Mesendoderm (in vitro differentiated cells): ENCODE measurements around the gene GPR155.

Experiments
- DNase-seq: peaks from one replicate; pipeline ENCODE4 v3.0.0; 2013
- H2AK5ac ChIP-seq: 2 replicates; pipeline ENCODE4 v1.6.1; 2013; ENCODE audit warnings: low read length, inconsistent platforms
- H2BK120ac ChIP-seq: 2 replicates; pipeline ENCODE4 v1.6.1; 2013; ENCODE audit warnings: low read depth, mild to moderate bottlenecking, low read length, moderate library complexity, mixed read lengths
- H2BK15ac ChIP-seq: replicated peaks from 2 replicates; pipeline ENCODE4 v1.6.1; 2013; ENCODE audit warnings: low read depth, mild to moderate bottlenecking, moderate library complexity
- H2BK5ac ChIP-seq: 2 replicates; pipeline ENCODE4 v1.6.1; 2013; ENCODE audit warnings: low read length, inconsistent platforms
- H3K18ac ChIP-seq: 2 replicates; pipeline ENCODE4 v1.6.1; 2013; ENCODE audit warnings: mild to moderate bottlenecking, low read length, mixed read lengths
- H3K23ac ChIP-seq: one replicate; pipeline ENCODE4 v1.6.1; 2013; ENCODE audit warnings: low read length
- H3K27ac ChIP-seq: 2 replicates; pipeline ENCODE4 v1.5.1; 2013; ENCODE audit warnings: low read depth, mild to moderate bottlenecking, inconsistent platforms, low read length, moderate library complexity
- H3K27me3 ChIP-seq: 2 replicates; pipeline ENCODE4 v1.6.1; 2013; ENCODE audit warnings: low read length, control low read depth, mild to moderate bottlenecking, inconsistent platforms; ENCODE audit not compliant: insufficient read depth, poor library complexity
- H3K36me3 ChIP-seq: 2 replicates; pipeline ENCODE4 v1.6.1; 2013; ENCODE audit warnings: low read length, inconsistent platforms; ENCODE audit not compliant: control insufficient read depth, insufficient read depth
- H3K4ac ChIP-seq: one replicate; pipeline ENCODE4 v1.6.1; 2013; ENCODE audit warnings: low read depth, mild to moderate bottlenecking, low read length, moderate library complexity
- H3K4me1 ChIP-seq: 2 replicates; pipeline ENCODE4 v1.6.1; 2013; ENCODE audit warnings: low read depth, low read length, inconsistent platforms; ENCODE audit not compliant: control insufficient read depth
- H3K4me2 ChIP-seq: 2 replicates; pipeline ENCODE4 v1.6.1; 2013; ENCODE audit warnings: low read length
- H3K4me3 ChIP-seq: 2 replicates; pipeline ENCODE4 v1.5.1; 2013; ENCODE audit warnings: mild to moderate bottlenecking, low read length
- H3K56ac ChIP-seq: one replicate; pipeline ENCODE4 v1.6.1; 2013; ENCODE audit warnings: low read length
- H3K79me1 ChIP-seq: 2 replicates; pipeline ENCODE4 v1.6.1; 2013; ENCODE audit warnings: low read length, inconsistent platforms
- H3K79me2 ChIP-seq: 2 replicates; pipeline ENCODE4 v1.6.1; 2013; ENCODE audit warnings: mild to moderate bottlenecking, low read length; ENCODE audit not compliant: control insufficient read depth, insufficient read depth
- H3K9ac ChIP-seq: 2 replicates; pipeline ENCODE4 v1.6.1; 2013; ENCODE audit warnings: low read length, inconsistent platforms
- H4K5ac ChIP-seq: one replicate; pipeline ENCODE4 v1.6.1; 2013; ENCODE audit warnings: low read length
- H4K8ac ChIP-seq: one replicate; pipeline ENCODE4 v1.6.1; 2013; ENCODE audit warnings: low read depth, mild to moderate bottlenecking, control low read depth, low read length, moderate library complexity
- WGBS: extraction: QIAGEN DNeasy Blood & Tissue Kit; methylation state at CpG from one replicate; pipeline ENCODE4 v1.1.7; 2013; ENCODE audit warnings: low lambda C conversion rate, missing lambda C conversion rate; ENCODE audit not compliant: insufficient coverage; ENCODE audit errors: extremely low coverage; 5-methylcytosine and 5-hydroxymethylcytosine counted together

The GPR155 gene

DNA sequence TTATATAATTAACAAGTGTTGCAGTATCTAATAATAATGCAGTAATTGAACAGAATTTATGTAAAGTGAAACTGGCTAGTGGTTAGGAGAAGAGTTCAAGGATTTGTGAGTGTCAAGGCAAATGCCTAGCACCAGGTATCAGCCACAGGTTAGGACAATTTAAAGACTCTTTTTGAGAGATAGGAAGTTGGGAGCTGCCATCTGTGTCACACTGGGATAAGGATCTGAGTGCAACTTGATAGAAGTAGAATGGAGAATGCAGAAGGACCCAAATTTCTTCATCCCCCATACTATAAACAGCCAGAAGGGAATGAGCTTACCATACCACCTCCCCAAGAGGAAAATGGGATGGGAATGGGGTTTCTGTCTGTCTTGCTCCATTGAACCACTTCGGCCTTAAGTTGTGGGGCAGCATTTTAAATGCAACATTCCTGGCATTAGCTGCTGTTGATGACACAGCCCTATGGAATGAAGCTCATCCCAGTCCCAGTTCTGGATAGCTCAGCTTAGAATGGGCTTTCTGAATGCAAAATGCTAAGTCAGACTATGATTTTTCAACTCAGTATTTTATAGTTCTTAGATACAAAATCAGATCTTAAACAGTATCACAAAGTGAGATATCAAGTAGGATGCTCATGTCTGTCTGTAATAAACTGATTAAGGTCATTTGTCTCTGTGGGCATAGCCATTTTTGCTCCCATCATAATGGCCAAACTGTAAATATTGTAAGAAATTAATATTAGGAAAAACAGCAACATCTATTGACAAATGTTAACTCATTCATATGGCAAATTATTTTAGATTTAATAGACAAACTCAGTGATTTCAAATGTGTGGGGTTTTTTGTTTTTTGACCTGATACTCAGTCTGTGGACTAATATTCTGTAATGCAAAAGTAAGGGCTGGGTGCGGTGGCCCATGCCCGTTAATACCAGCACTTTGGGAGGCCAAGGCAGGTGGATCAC lies 44.0 kb downstream of the GPR155 start:
- Histone ChIP-seq H3K79me1 (no peaks in the 10 kb centered on the region), H3K27me3 (no peaks in the 10 kb centered on the region), H3K79me2 (no peaks in the 10 kb centered on the region), H2BK15ac (no peak overlapping the region), H2AK5ac (no peak overlapping the region), H3K9ac (no peak overlapping the region), H3K23ac (no peak overlapping the region), H4K5ac (no peak overlapping the region), H3K36me3 (no peaks in the 10 kb centered on the region), H4K8ac (no peak overlapping the region), H2BK120ac (no peak overlapping the region), H3K4me2 (no peak overlapping the region), H3K56ac (no peak overlapping the region), H3K4me1 (no peaks in the 10 kb centered on the region), H3K4ac (no peak overlapping the region), H3K18ac (no peak overlapping the region), H3K4me3 (no peak overlapping the region), H3K27ac (no peak overlapping the region), H2BK5ac (no peak overlapping the region)
- peak; percentile 73 for DNase-seq
- no CpG with 5 or more reads among the region's 3 CpGs for WGBS

DNA sequence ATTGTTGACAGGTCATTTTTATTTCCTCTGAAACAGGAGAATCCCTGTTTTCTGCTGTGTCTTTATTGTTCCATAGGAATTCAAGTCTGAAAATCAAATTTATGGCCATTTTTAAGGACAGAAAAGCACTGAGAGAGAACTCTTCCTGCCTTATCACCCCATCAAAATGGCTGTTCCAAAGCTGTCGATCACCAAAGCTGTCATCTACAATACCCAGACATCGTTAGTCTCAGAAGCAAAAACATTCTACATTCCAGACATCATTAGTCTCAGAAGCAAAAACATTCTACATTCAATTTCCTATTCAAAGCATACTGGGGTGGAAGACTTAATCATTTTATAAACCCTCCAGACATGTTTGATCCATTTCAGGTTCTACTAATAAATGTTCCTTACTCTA lies 46.9 kb downstream of the GPR155 start:
- Histone ChIP-seq H3K56ac (no peak overlapping the region), H3K4ac (no peak overlapping the region), H2BK5ac (no peak overlapping the region), H2BK120ac (no peak overlapping the region), H2BK15ac (no peak overlapping the region), H3K27ac (no peak overlapping the region), H3K4me3 (no peak overlapping the region), H2AK5ac (no peak overlapping the region), H3K27me3 (no peaks in the 10 kb centered on the region), H3K23ac (no peak overlapping the region), H3K36me3 (no peaks in the 10 kb centered on the region), H3K9ac (no peak overlapping the region), H4K8ac (no peak overlapping the region), H3K18ac (no peak overlapping the region), H3K79me1 (no peaks in the 10 kb centered on the region), H3K79me2 (no peaks in the 10 kb centered on the region), H4K5ac (no peak overlapping the region), H3K4me1 (no peaks in the 10 kb centered on the region), H3K4me2 (no peak overlapping the region)
- DNase-seq, result no peak
- no CpG with 5 or more reads among the region's 2 CpGs for WGBS

- Histone ChIP-seq H3K9ac (no peak overlapping the region), H4K5ac (no peak overlapping the region), H3K27ac (no peak overlapping the region), H3K27me3 (no peaks in the 10 kb centered on the region), H3K18ac (no peak overlapping the region), H3K56ac (no peak overlapping the region), H2BK120ac (no peak overlapping the region), H3K4ac (no peak overlapping the region), H3K4me2 (no peak overlapping the region), H2BK15ac (no peak overlapping the region), H3K79me2 (no peaks in the 10 kb centered on the region), H2BK5ac (no peak overlapping the region), H3K36me3 (no peaks in the 10 kb centered on the region), H3K23ac (no peak overlapping the region), H2AK5ac (no peak overlapping the region), H3K79me1 (no peaks in the 10 kb centered on the region), H4K8ac (no peak overlapping the region), H3K4me3 (no peak overlapping the region), H3K4me1 (no peaks in the 10 kb centered on the region)
- no peak for DNase-seq
- WGBS, result no CpG with 5 or more reads among the region's 2 CpGs
Observed at GRCh38 chr2:174439323-174439722, 47.5 kb downstream of the GPR155 start.

DNA sequence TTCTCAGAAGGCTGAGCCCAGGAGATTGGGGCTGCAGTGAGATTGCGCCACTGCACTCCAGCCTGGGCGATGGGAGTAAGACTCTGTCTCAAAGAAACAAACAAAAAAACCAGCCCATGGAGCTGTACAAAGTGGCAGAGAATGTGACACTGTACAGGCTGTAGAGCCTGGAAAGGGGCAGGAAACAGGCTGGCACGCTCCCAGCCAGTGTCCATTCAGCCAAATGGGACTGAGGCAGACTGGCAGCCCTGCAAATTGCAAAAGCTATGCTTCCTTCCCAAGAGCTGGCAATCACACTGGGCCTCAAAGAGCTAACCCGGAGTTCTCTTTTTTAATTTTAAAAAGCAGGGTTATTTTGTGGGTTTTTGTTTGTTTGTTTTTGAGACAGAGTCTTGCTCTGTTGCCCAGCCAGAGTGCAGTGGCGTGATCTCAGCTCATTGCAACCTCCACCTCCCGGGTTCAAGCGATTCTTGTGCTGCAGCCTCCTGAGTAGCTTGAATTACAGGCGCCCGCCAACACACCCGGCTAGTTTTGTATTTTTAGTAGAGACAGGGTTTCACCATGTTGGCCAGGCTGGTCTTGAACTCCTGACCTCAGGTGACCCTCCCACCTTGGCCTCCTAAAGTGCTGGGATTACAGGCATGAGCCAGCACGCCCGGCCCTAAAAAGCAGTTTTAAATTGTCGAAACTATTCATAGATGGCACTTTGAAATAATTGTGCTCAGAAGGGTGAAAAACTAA lies 48.5 kb downstream of the GPR155 start:
- no peak overlapping the region for H2BK15ac ChIP-seq
- H3K79me2 ChIP-seq, result no peaks in the 10 kb centered on the region

DNA sequence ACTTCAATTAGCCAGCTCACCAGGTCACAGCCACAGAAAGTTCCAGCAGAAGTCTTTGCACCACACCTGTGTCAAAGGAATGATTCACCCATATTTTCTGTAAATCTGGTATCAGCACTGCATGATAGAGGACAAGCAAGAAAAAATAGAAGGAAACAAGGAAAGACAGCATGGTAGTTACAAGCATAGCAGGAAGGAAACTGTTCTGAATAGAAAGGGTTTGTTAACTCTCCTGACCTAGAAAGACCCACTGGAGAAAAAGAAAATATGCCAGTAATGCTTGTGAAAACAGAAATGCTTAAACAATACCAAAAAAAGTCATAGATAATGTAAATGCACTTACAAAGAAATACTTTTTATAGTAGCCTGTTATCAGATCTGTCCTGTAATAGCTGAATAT lies 50.5 kb downstream of the GPR155 start:
- Histone ChIP-seq H3K36me3 (no peaks in the 10 kb centered on the region), H3K79me1 (no peaks in the 10 kb centered on the region), H3K4me1 (no peaks in the 10 kb centered on the region), H2BK15ac (no peak overlapping the region), H3K4me2 (no peak overlapping the region), H3K27me3 (no peaks in the 10 kb centered on the region), H2BK120ac (no peak overlapping the region), H3K4me3 (no peak overlapping the region), H3K27ac (no peak overlapping the region), H3K23ac (no peak overlapping the region), H3K9ac (no peak overlapping the region), H3K56ac (no peak overlapping the region), H4K8ac (no peak overlapping the region), H2BK5ac (no peak overlapping the region), H3K4ac (no peak overlapping the region), H3K79me2 (no peaks in the 10 kb centered on the region), H2AK5ac (no peak overlapping the region), H4K5ac (no peak overlapping the region), H3K18ac (no peak overlapping the region)
- DNase-seq, result no peak

More for the DNA sequence above, 48.5 kb downstream of the GPR155 start:
- H3K79me1 ChIP-seq, result no peaks in the 10 kb centered on the region
- H3K9ac ChIP-seq, result no peak overlapping the region
- H3K36me3 ChIP-seq, result no peaks in the 10 kb centered on the region
- no peak overlapping the region for H2BK120ac ChIP-seq
- no peaks in the 10 kb centered on the region for H3K4me1 ChIP-seq
- no peak overlapping the region for H4K8ac ChIP-seq
- H2BK5ac ChIP-seq, result no peak overlapping the region
- no peak overlapping the region for H2AK5ac ChIP-seq
- no peak overlapping the region for H3K23ac ChIP-seq
- H3K27ac ChIP-seq, result no peak overlapping the region
- no peak overlapping the region for H3K18ac ChIP-seq
- no CpG with 5 or more reads among the region's 13 CpGs for WGBS
- no peak overlapping the region for H3K4me2 ChIP-seq
- H4K5ac ChIP-seq, result no peak overlapping the region
- DNase-seq, result no peak
- H3K27me3 ChIP-seq, result no peaks in the 10 kb centered on the region
- H3K4ac ChIP-seq, result no peak overlapping the region
- H3K4me3 ChIP-seq, result no peak overlapping the region
- H3K56ac ChIP-seq, result no peak overlapping the region
